Neural cell (in vitro differentiated cells): Measurements from ENCODE around the gene ZNHIT2. TPM values are rescaled to one million over a fixed set of nuclear protein-coding genes. Genes with fewer than 3 reads are reported as not detected.

ENCODE experiments used
- H2AFZ ChIP-seq: fragments of 200-600, 300-800 bp; sonication (generic), shearing (Covaris generic); 2 replicates; pipeline ENCODE4 v1.6.0; 2014; ENCODE audit warnings: low read depth, mild to moderate bottlenecking, antibody characterized with exemption, low read length, moderate library complexity
- H3F3A ChIP-seq: fragments of 200-600 bp; shearing (Covaris generic); 2 replicates; pipeline ENCODE4 v1.6.1; 2016; ENCODE audit warnings: mild to moderate bottlenecking, moderate library complexity, mixed read lengths, antibody characterized with exemption, low read length; ENCODE audit not compliant: insufficient read depth, poor library complexity, severe bottlenecking
- H3K27ac ChIP-seq: fragments of 200-600, 300-800 bp; sonication (generic), shearing (Covaris generic); 2 replicates; pipeline ENCODE4 v1.5.1; 2014; ENCODE audit warnings: mild to moderate bottlenecking, low read length, moderate library complexity
- H3K27me3 ChIP-seq: fragments of 300-800, 200-600 bp; sonication (generic), shearing (Covaris generic); 2 replicates; pipeline ENCODE4 v1.6.0; 2014; ENCODE audit warnings: mild to moderate bottlenecking, low read depth, low read length, moderate library complexity; ENCODE audit not compliant: insufficient read depth
- H3K36me3 ChIP-seq: fragments of 300-800, 200-600 bp; sonication (generic), shearing (Covaris generic); 2 replicates; pipeline ENCODE4 v1.5.1; 2014; ENCODE audit warnings: mild to moderate bottlenecking, antibody characterized with exemption, low read length, moderate library complexity; ENCODE audit not compliant: insufficient read depth
- H3K4me2 ChIP-seq: fragments of 300-800, 200-600 bp; sonication (generic), shearing (Covaris generic); 2 replicates; pipeline ENCODE4 v1.6.0; 2014; ENCODE audit warnings: mild to moderate bottlenecking, low read length
- H3K4me3 ChIP-seq: fragments of 300-800, 200-600 bp; sonication (generic), shearing (Covaris generic); 2 replicates; pipeline ENCODE4 v1.5.1; 2014; ENCODE audit warnings: mild to moderate bottlenecking, low read length, moderate library complexity
- H3K79me2 ChIP-seq: fragments of 200-600 bp; shearing (Covaris generic); replicated peaks from 2 replicates; pipeline ENCODE4 v1.6.0; 2014; ENCODE audit warnings: mild to moderate bottlenecking, low read length, moderate library complexity; ENCODE audit not compliant: insufficient read depth
- H3K9ac ChIP-seq: fragments of 300-800, 200-600 bp; sonication (generic), shearing (Covaris generic); 2 replicates; pipeline ENCODE4 v1.6.1; 2016; ENCODE audit warnings: mild to moderate bottlenecking, low read length, mixed read lengths
- H3K9me2 ChIP-seq: fragments of 200-600 bp; shearing (Covaris generic); 2 replicates; pipeline ENCODE4 v1.6.1; 2016; ENCODE audit warnings: mild to moderate bottlenecking, low read length, mixed read lengths; ENCODE audit not compliant: insufficient read depth
- H3K9me3 ChIP-seq: fragments of 200-600, 300-800 bp; sonication (generic), shearing (Covaris generic); 2 replicates; pipeline ENCODE4 v1.6.1; 2016; ENCODE audit warnings: mild to moderate bottlenecking, mixed run types, low read length, moderate library complexity, mixed read lengths
- H4K20me1 ChIP-seq: fragments of 200-600 bp; shearing (Covaris generic); 2 replicates; pipeline ENCODE4 v1.6.1; 2016; ENCODE audit warnings: mild to moderate bottlenecking, mixed run types; ENCODE audit not compliant: insufficient read depth
- CTCF ChIP-seq: fragments of 450-650 bp; IDR thresholded peaks from 2 replicates; pipeline ENCODE4 v1.5.1; 2014; ENCODE audit warnings: antibody characterized with exemption, mild to moderate bottlenecking, moderate library complexity; ENCODE audit not compliant: poor library complexity, severe bottlenecking
- EP300 ChIP-seq: fragments of 450-650 bp; conservative IDR thresholded peaks from 2 replicates; pipeline ENCODE4 v1.6.1; 2014; ENCODE audit warnings: antibody characterized with exemption, mild to moderate bottlenecking, moderate library complexity; ENCODE audit not compliant: poor library complexity, severe bottlenecking
- EZH2 ChIP-seq: fragments of 200-600, 300-800 bp; shearing (Covaris generic), sonication (generic); IDR thresholded peaks from 2 replicates; pipeline ENCODE4 v1.6.1; 2014; ENCODE audit warnings: antibody characterized with exemption, low read length, borderline replicate concordance, mild to moderate bottlenecking; ENCODE audit not compliant: insufficient read depth, poor library complexity, severe bottlenecking
- MXI1 ChIP-seq: fragments of 450-650 bp; conservative IDR thresholded peaks from 2 replicates; pipeline ENCODE4 v1.6.1; 2014; ENCODE audit warnings: antibody characterized with exemption, mild to moderate bottlenecking; ENCODE audit not compliant: poor library complexity, severe bottlenecking
- POLR2AphosphoS5 ChIP-seq: IDR thresholded peaks from 2 replicates; pipeline ENCODE4 v1.6.1; 2012
- RAD21 ChIP-seq: fragments of 450-650 bp; conservative IDR thresholded peaks from 2 replicates; pipeline ENCODE4 v1.6.1; 2014; ENCODE audit warnings: antibody characterized with exemption, mild to moderate bottlenecking, moderate library complexity
- REST ChIP-seq: IDR thresholded peaks from 2 replicates; pipeline ENCODE4 v1.6.1; 2012; ENCODE audit warnings: borderline replicate concordance
- SMC3 ChIP-seq: fragments of 450-650 bp; conservative IDR thresholded peaks from 2 replicates; pipeline ENCODE4 v1.6.1; 2014; ENCODE audit warnings: antibody characterized with exemption, mild to moderate bottlenecking, moderate library complexity; ENCODE audit not compliant: poor library complexity
- TAF1 ChIP-seq: IDR thresholded peaks from 2 replicates; pipeline ENCODE4 v1.6.1; 2012; ENCODE audit warnings: low read depth
- polyA plus RNA-seq: library from polyadenylated mRNA; depleted of rRNA; stranded (reverse); fragments of >200 nt; gene quantifications from 2 replicates; pipeline ENCODE4 v1.2.3, GENCODE V29; 2014

The ZNHIT2 gene
- polyA plus RNA-seq, 1 donor from 2014 or later, result 7.0 TPM

- Histone ChIP-seq H3K27ac (peak within 1 kb of the TSS; percentile 94), H3K9ac (peak within 1 kb of the TSS; percentile 85), H3K79me2 (peaks cover 5% of the 10 kb centered on the region), H3K4me3 (peak within 1 kb of the TSS; percentile 70), H2AFZ (peak within 1 kb of the TSS; percentile 95), H4K20me1 (no peaks in the 10 kb centered on the region), H3K9me2 (no peaks in the 10 kb centered on the region), H3K27me3 (no peaks in the 10 kb centered on the region), H3K9me3 (no peaks in the 10 kb centered on the region), H3F3A (no peaks in the 10 kb centered on the region), H3K36me3 (no peaks in the 10 kb centered on the region), H3K4me2 (peak within 1 kb of the TSS; percentile 44)
- TF ChIP-seq CTCF (no peak), MXI1 (peak; percentile 92), TAF1 (no peak), EP300 (peak; percentile 81), RAD21 (no peak), POLR2AphosphoS5 (peak; percentile 86), SMC3 (peak; percentile 31), REST (peak; percentile 70), EZH2 (no peak)
These were observed 21.3 kb downstream of the ZNHIT2 start, which contains the start of gene VPS51 for GRCh38 chr11:65095974-65096806. Gene VPS51 (plus strand): TSS chr11:65096214. CDS start chr11:65096251, 37 bp downstream.

- Histone ChIP-seq H3K27me3 (no peaks in the 10 kb centered on the region), H3K36me3 (no peaks in the 10 kb centered on the region), H3K9me2 (no peaks in the 10 kb centered on the region), H3K4me2 (no peak overlapping the region), H3K27ac (peak overlapping the region; percentile 94), H3K9me3 (no peaks in the 10 kb centered on the region), H3K79me2 (peaks cover 5% of the 10 kb centered on the region), H3F3A (no peaks in the 10 kb centered on the region), H4K20me1 (no peaks in the 10 kb centered on the region), H3K4me3 (peak overlapping the region; percentile 70), H2AFZ (peak overlapping the region; percentile 95), H3K9ac (peak overlapping the region; percentile 85)
- TF ChIP-seq MXI1, result no peak
- no peak for TF ChIP-seq CTCF
- no peak for TF ChIP-seq SMC3
- TF ChIP-seq POLR2AphosphoS5, result no peak
- TF ChIP-seq RAD21, result no peak
- no peak for TF ChIP-seq REST
- no peak for TF ChIP-seq EZH2
These were observed 22.1 kb downstream of the ZNHIT2 start for GRCh38 chr11:65095427-65095826.
